Natural killer cell treated with Interleukin-12 subunit alpha and Interleukin-12 subunit beta and Interleukin-15 and Interleukin-18, amount 100 ng/mL, for 72 hours (primary cell): ENCODE measurements around the gene PTGIR. TPM values are rescaled to one million over a fixed set of nuclear protein-coding genes. Genes with fewer than 3 reads are reported as not detected.
"Not testable (repeated sequence)": the region's sequence is repeated elsewhere in the genome, so short reads cannot be mapped to it uniquely, and the experiment has no call there.

Experiments used
- ATAC-seq, 2 donors: fragments of 150-1000 bp; cut with Tn5 transposase in 1 of 2; sonication (Bioruptor Pico), chemical (Tn5 transposase) in 1 of 2; 2 replicates each; pipeline ENCODE4 v1.10.0; 2021
- DNase-seq: peaks from one replicate; pipeline ENCODE4 v3.0.0; 2022; ENCODE audit warnings: low spot score
- H3K27ac Mint-ChIP-seq, 2 donors: 1 replicate in 1 of 2; 2 replicates in 1 of 2; pipeline ENCODE4 v1.8.0; 2022; ENCODE audit warnings: mixed read lengths in 2 of 2, mild to moderate bottlenecking in 1 of 2, moderate library complexity in 1 of 2
- H3K27me3 Mint-ChIP-seq, 2 donors: 1 replicate in 1 of 2; 2 replicates in 1 of 2; pipeline ENCODE4 v1.8.0; 2022; ENCODE audit warnings: mixed read lengths in 2 of 2
- H3K36me3 Mint-ChIP-seq: one replicate; pipeline ENCODE4 v1.8.0; 2022; ENCODE audit warnings: mixed read lengths
- H3K4me1 Mint-ChIP-seq, 2 donors: 1 replicate in 1 of 2; 2 replicates in 1 of 2; pipeline ENCODE4 v1.8.0; 2022; ENCODE audit warnings: low read depth in 2 of 2, mixed read lengths in 2 of 2, mild to moderate bottlenecking in 1 of 2
- H3K4me3 Mint-ChIP-seq: one replicate; pipeline ENCODE4 v1.8.0; 2022; ENCODE audit warnings: mixed read lengths
- H3K9me3 Mint-ChIP-seq: 2 replicates; pipeline ENCODE4 v1.8.0; 2022; ENCODE audit warnings: mixed read lengths
- total RNA-seq, 2 donors: library from RNA; stranded (reverse); gene quantifications; one replicate each; pipeline ENCODE4 v1.2.3, GENCODE V29; 2022

PTGIR gene
- total RNA-seq, 2 donors from 2014 or later, result 0.31 to 1.7 TPM

DNA sequence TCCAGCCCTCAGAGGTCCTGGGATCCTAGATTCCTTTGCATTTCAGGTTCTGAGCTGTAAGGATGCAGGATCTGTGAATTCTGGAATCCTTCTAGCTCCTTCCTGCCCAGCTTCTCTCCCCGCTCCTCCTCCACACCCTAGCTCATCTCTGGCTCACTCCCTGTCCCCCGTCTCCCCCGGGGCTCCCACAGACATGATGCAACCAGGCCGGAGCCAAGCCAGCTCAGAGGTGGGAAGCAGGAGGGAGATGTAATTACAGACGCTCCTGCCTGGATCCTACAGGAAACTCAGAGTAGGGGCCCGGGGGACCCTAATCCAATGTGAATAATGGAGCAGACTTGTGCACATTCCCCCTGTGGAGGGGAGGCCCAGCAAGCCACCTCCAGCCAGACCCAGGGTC is 6.6 kb upstream of the PTGIR start:
- no peak overlapping the region for H3K4me3 Mint-ChIP-seq
- DNase-seq (no peak), ATAC-seq (no peak)
- H3K27ac Mint-ChIP-seq, result no peak overlapping the region
- peaks cover 10 to 17% of the 10 kb centered on the region in 2 donors for H3K4me1 Mint-ChIP-seq
- no peaks in the 10 kb centered on the region for H3K9me3 Mint-ChIP-seq
- H3K27me3 Mint-ChIP-seq, result peaks cover 16 to 17% of the 10 kb centered on the region in 2 donors
- H3K36me3 Mint-ChIP-seq, result no peaks in the 10 kb centered on the region

DNA sequence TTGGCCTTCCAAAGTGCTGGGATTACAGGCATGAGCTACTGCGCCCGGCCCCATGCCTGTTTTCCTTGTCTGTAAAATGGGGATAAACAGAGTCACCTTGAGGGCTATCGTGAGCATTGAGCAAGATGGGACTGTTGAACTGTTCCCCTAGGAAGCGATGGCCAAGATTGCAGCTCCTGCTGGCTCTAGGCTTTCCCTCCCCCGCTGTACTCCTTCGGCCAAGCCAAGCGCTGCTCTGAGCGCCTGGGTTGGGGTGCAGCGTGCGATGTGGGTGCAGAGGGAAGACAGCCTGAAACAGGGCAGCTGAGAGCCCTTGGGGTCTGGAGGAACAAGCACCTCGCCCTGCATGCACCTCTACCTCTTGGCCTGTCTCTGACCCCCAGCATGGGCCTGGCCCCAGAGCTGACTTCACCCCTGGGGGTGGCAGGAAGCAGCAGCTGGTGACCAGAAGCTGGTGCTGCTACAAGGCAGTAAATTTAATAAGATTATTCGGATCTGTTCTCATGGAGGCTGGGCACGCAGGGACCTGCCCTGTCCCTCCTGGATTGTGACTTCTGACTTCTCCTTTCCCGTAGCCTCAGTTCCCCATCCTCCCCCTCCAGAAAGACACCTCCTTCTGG is 5.8 kb upstream of the PTGIR start:
- DNase-seq, result no peak
- Mint-ChIP-seq H3K9me3 (no peaks in the 10 kb centered on the region), H3K27me3 (peaks cover 14 to 17% of the 10 kb centered on the region in 2 donors), H3K36me3 (no peaks in the 10 kb centered on the region), H3K4me3 (no peak overlapping the region), H3K27ac (no peak overlapping the region), H3K4me1 (peaks cover 10 to 15% of the 10 kb centered on the region in 2 donors)
- ATAC-seq, result no peak

DNA sequence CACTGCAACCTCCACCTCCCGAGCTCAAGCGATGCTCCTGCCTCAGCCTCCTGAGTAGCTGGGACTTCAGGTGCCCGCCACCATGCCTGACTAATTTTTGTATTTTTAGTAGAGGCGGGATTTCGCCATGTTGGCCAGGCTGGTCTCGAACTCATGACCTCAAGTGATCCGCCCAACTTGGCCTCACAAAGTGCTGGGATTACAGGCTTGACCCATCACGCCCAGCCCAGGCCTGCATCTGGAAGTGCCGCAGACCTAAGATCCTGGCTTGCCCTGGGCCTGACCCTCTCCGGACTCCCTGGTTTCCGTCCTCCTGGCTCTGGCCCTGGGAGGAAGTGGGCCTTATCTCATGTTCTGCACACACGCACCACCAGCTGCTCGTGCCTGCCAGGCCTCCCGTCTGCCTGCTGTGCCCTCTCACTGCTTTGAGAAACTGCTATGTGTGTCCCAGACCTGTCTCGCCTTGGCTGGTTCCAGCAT is 4.7 kb upstream of the PTGIR start:
- Mint-ChIP-seq H3K4me3 (no peak overlapping the region), H3K9me3 (no peaks in the 10 kb centered on the region), H3K27me3 (peaks cover 8 to 13% of the 10 kb centered on the region in 2 donors), H3K36me3 (no peaks in the 10 kb centered on the region), H3K4me1 (peaks cover 10 to 18% of the 10 kb centered on the region in 2 donors), H3K27ac (no peak overlapping the region)
- ATAC-seq (no peak), DNase-seq (no peak)

DNA sequence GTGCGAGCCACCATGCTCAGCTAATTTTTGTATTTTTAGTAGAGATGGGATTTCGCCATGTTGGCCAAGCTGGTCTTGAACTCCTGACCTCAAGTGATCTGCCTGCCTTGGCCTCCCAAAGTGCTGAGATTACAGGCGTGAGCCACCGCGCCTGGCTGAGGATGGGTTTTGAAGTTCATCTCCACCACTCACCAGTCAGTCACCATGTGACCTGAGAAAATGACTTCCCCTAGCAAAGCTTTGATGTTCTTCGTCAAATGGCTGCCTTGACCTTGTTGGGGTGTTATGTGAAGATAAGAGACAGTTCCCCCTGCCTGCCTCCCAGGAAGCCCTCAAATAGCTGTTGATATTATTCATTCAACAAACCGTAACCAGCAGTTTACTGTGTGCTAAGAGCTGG is 4.1 kb upstream of the PTGIR start:
- not testable (repeated sequence) for H3K4me3 Mint-ChIP-seq, ATAC-seq, H3K36me3 Mint-ChIP-seq, H3K9me3 Mint-ChIP-seq, DNase-seq, H3K27ac Mint-ChIP-seq
- H3K4me1 Mint-ChIP-seq, result peaks cover 10 to 20% of the 10 kb centered on the region in 2 donors
- peaks cover 8 to 17% of the 10 kb centered on the region in 2 donors for H3K27me3 Mint-ChIP-seq

GRCh38 chr19:46626446-46626845 is 1.6 kb upstream of the PTGIR start:
- Mint-ChIP-seq H3K27ac (no peak overlapping the region), H3K27me3 (peaks cover 0 to 15% of the 10 kb centered on the region in 2 donors), H3K4me3 (no peak overlapping the region), H3K36me3 (no peaks in the 10 kb centered on the region), H3K4me1 (peaks cover 0 to 11% of the 10 kb centered on the region in 2 donors), H3K9me3 (no peaks in the 10 kb centered on the region)
- DNase-seq, result no peak
- ATAC-seq, result no peak

- peaks cover 0 to 11% of the 10 kb centered on the region in 2 donors for H3K4me1 Mint-ChIP-seq
- H3K27me3 Mint-ChIP-seq, result peaks cover 0 to 17% of the 10 kb centered on the region in 2 donors
- no peak overlapping the region for H3K27ac Mint-ChIP-seq
- no peaks in the 10 kb centered on the region for H3K9me3 Mint-ChIP-seq
- ATAC-seq (no peak), DNase-seq (no peak)
- no peak overlapping the region for H3K4me3 Mint-ChIP-seq
- H3K36me3 Mint-ChIP-seq, result no peaks in the 10 kb centered on the region
Observed at GRCh38 chr19:46625731-46626130, 842 bp upstream of the PTGIR start.

GRCh38 chr19:46623915-46624502 is 880 bp downstream of the PTGIR start:
- Mint-ChIP-seq H3K27ac (peak overlapping the region in 1 of 2 donors; percentile 40), H3K4me1 (peaks cover 6 to 17% of the 10 kb centered on the region in 2 donors), H3K27me3 (peaks cover 0 to 17% of the 10 kb centered on the region in 2 donors), H3K36me3 (no peaks in the 10 kb centered on the region), H3K9me3 (no peaks in the 10 kb centered on the region), H3K4me3 (peak overlapping the region; percentile 45)
- DNase-seq (no peak), ATAC-seq (no peak)

- Mint-ChIP-seq H3K36me3 (no peaks in the 10 kb centered on the region), H3K27ac (no peak overlapping the region), H3K27me3 (peaks cover 0 to 17% of the 10 kb centered on the region in 2 donors), H3K4me3 (no peak overlapping the region), H3K4me1 (peaks cover 6 to 23% of the 10 kb centered on the region in 2 donors), H3K9me3 (no peaks in the 10 kb centered on the region)
- ATAC-seq (no peak), DNase-seq (no peak)
Observed at GRCh38 chr19:46622118-46622446, 2.8 kb downstream of the PTGIR start.

DNA sequence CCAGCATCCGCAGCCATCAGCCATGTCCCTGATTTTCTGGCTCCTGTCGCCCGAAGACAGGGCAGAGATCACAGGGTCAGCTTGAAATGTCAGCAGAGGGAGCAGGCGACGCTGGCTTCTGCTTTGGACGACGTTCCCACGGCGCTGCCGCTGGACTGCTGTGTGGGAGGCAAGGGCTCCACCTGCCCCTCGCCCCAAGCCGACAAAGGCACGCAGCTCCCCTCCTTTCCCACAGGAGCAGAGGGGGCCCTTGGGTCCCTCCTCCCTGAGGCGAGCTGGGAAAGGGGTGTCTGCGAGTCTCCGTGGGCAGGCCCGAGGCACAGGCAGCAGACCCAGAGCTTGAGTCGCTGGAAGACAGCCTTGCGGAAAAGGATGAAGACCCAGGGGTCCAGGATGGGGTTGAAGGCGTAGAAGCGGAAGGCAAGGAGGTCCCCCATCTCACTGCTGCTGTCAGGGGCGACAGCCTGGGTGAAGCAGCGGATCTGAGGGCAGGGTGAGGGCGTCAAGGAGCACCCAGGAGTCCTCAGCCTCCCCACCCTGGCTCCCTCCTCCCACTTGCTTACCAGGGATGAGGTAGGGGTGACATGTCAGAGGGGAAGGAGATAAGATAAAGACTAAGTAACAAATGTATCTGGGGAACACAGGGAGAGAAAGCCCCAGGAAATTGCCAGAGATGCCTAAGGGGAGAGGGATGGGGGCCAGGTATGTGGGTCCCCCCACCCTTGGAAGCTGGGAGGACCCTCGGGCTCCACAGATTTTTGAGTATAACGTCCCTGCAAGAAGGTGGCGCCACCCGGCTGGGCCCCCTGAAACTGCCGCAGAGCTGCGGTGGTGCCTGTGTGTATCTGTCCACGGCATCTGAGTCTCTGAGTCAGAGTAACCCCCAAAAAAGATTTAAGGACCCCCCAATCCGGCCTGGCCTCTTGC is 3.4 kb downstream of the PTGIR start:
- ATAC-seq (no peak), DNase-seq (peak; percentile 48)
- Mint-ChIP-seq H3K4me1 (peaks cover 13 to 29% of the 10 kb centered on the region in 2 donors), H3K4me3 (no peak overlapping the region), H3K9me3 (no peaks in the 10 kb centered on the region), H3K27me3 (peaks cover 0 to 18% of the 10 kb centered on the region in 2 donors), H3K36me3 (no peaks in the 10 kb centered on the region), H3K27ac (peak overlapping the region in 1 of 2 donors; percentile 91)

DNA sequence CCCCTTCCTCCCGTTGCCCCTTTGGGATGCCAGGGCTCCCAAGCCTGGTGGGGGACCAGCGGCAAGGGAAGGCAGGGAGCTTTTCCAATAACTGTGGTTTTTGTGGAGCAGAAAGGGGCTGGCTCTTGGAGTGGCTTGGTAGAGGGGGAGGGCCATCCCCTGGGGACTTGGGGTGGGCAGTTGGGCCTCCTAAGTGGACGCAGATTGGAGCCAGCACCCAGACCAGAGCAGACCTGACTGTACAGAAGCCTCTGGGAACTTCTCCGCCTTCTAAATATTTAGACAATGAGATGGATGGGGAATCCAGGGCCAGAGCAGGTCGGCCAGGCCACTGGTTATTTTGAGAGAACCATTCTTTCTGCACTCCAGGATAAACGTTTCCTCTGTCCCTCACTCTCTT is 4.2 kb downstream of the PTGIR start:
- Mint-ChIP-seq H3K4me1 (peaks cover 14 to 32% of the 10 kb centered on the region in 2 donors), H3K4me3 (no peak overlapping the region), H3K36me3 (no peaks in the 10 kb centered on the region), H3K9me3 (no peaks in the 10 kb centered on the region), H3K27me3 (peaks cover 0 to 18% of the 10 kb centered on the region in 2 donors), H3K27ac (peak overlapping the region in 1 of 2 donors; percentile 91)
- DNase-seq, result no peak
- no peak for ATAC-seq

- peak overlapping the region in 1 of 2 donors; percentile 91 for H3K27ac Mint-ChIP-seq
- H3K36me3 Mint-ChIP-seq, result no peaks in the 10 kb centered on the region
- H3K27me3 Mint-ChIP-seq, result peaks cover 0 to 18% of the 10 kb centered on the region in 2 donors
- no peak for DNase-seq
- no peak for ATAC-seq
- H3K9me3 Mint-ChIP-seq, result no peaks in the 10 kb centered on the region
- peaks cover 14 to 32% of the 10 kb centered on the region in 2 donors for H3K4me1 Mint-ChIP-seq
- no peak overlapping the region for H3K4me3 Mint-ChIP-seq
Observed at GRCh38 chr19:46620267-46620666, 4.6 kb downstream of the PTGIR start.

GRCh38 chr19:46618670-46619231 is 6.1 kb downstream of the PTGIR start:
- H3K4me1 Mint-ChIP-seq, result peaks cover 20 to 25% of the 10 kb centered on the region in 2 donors
- ATAC-seq (no peak), DNase-seq (no peak)
- H3K27ac Mint-ChIP-seq, result peak overlapping the region in 1 of 2 donors; percentile 91
- H3K36me3 Mint-ChIP-seq, result no peaks in the 10 kb centered on the region
- no peaks in the 10 kb centered on the region for H3K9me3 Mint-ChIP-seq
- H3K4me3 Mint-ChIP-seq, result peak overlapping the region; percentile 47
- H3K27me3 Mint-ChIP-seq, result peaks cover 0 to 10% of the 10 kb centered on the region in 2 donors

GRCh38 chr19:46617601-46618000 is 7.3 kb downstream of the PTGIR start:
- no peak for DNase-seq
- Mint-ChIP-seq H3K4me1 (peaks cover 22 to 25% of the 10 kb centered on the region in 2 donors), H3K9me3 (no peaks in the 10 kb centered on the region), H3K27me3 (peaks cover 0 to 10% of the 10 kb centered on the region in 2 donors), H3K4me3 (no peak overlapping the region), H3K36me3 (no peaks in the 10 kb centered on the region), H3K27ac (no peak overlapping the region)
- no peak for ATAC-seq
